Hematopoietic multipotent progenitor cell treated with erythropoietin and hydrocortisone succinate and interleukin-3 and kit ligand, for 8 days (in vitro differentiated cells): ENCODE measurements around the gene ROR1.

Experiments used
- DNase-seq: peaks from one replicate; pipeline ENCODE4 v3.0.0-alpha.2; 2015

The ROR1 gene

GRCh38 chr1:63946866-63947491, 173.2 kb downstream of the ROR1 start:
- no peak for DNase-seq

GRCh38 chr1:63947904-63948303, 174.1 kb downstream of the ROR1 start:
- DNase-seq: no peak

GRCh38 chr1:63950023-63950422, 176.2 kb downstream of the ROR1 start:
- DNase-seq: no peak

- DNase-seq: no peak
Measured at GRCh38 chr1:63951059-63951946, 177.5 kb downstream of the ROR1 start.

- DNase-seq: no peak
Measured at GRCh38 chr1:63954187-63954586, 180.4 kb downstream of the ROR1 start.

- DNase-seq: no peak
Measured at GRCh38 chr1:63955370-63956145, 181.7 kb downstream of the ROR1 start.

- DNase-seq: no peak
Measured at GRCh38 chr1:63958556-63958955, 184.7 kb downstream of the ROR1 start.

GRCh38 chr1:63960326-63960725, 186.5 kb downstream of the ROR1 start:
- DNase-seq: no peak

- no peak for DNase-seq
Measured at GRCh38 chr1:63966016-63966415, 192.2 kb downstream of the ROR1 start.

- no peak for DNase-seq
Measured at GRCh38 chr1:63967901-63968300, 194.1 kb downstream of the ROR1 start.

- no peak for DNase-seq
Measured at GRCh38 chr1:63968663-63969440, 195.0 kb downstream of the ROR1 start.

- no peak for DNase-seq
Measured at GRCh38 chr1:63969441-63969901, 195.7 kb downstream of the ROR1 start.

- DNase-seq: no peak
Measured at GRCh38 chr1:63971557-63971956, 197.7 kb downstream of the ROR1 start.

GRCh38 chr1:63973005-63973419, 199.2 kb downstream of the ROR1 start:
- DNase-seq: no peak

GRCh38 chr1:63974966-63975365, 201.1 kb downstream of the ROR1 start:
- no peak for DNase-seq

GRCh38 chr1:63975481-63975880, 201.7 kb downstream of the ROR1 start:
- DNase-seq: no peak

- DNase-seq: no peak
Measured at GRCh38 chr1:63976006-63976405, 202.2 kb downstream of the ROR1 start.

- DNase-seq: no peak
Measured at GRCh38 chr1:63977466-63977865, 203.6 kb downstream of the ROR1 start.

- DNase-seq: no peak
Measured at GRCh38 chr1:63980740-63981407, 207.1 kb downstream of the ROR1 start.

GRCh38 chr1:63981408-63981773, 207.6 kb downstream of the ROR1 start:
- no peak for DNase-seq

- no peak for DNase-seq
Measured at GRCh38 chr1:63982201-63982600, 208.4 kb downstream of the ROR1 start.
